GM12878 (cell line): ENCODE data around the gene NANOS2. TPM values are rescaled to one million over a fixed set of nuclear protein-coding genes. Genes with fewer than 3 reads are reported as not detected.

Source experiments
- ATAC-seq: fragments of 200-7000 bp; cut with Tn5 transposase; 3 replicates; pipeline ENCODE4 v1.9.1; 2020; ENCODE audit warnings: mild to moderate bottlenecking, moderate library complexity
- BruUV-seq: library from RNA; stranded (reverse); fragments of 400-500 nt; replicated peaks from 2 replicates; lab custom pipeline; 2021; lab: Mats Ljungman, UMichigan
- CTCF ChIA-PET: fragments of 300-600 bp; sonication (Branson Sonifier 250); formaldehyde crosslinking; extraction: SDS; loops from one replicate; lab custom pipeline; 2021; ENCODE audit warnings: inconsistent platforms; lab: Yijun Ruan, JAX
- POLR2A ChIA-PET: fragments of 350-600 bp; formaldehyde crosslinking; extraction: SDS; loops from one replicate; lab custom pipeline; 2021; ENCODE audit warnings: inconsistent platforms; lab: Charles Lee
- RAD21 ChIA-PET: fragments of 300-600 bp; sonication (Branson Sonifier 250); formaldehyde crosslinking; loops from one replicate; lab custom pipeline; 2023; ENCODE audit warnings: antibody characterized with exemption; ENCODE audit not compliant: unreplicated experiment; lab: Charles Lee
- SMC1A ChIA-PET: fragments of 300-600 bp; sonication (Branson Sonifier 250); formaldehyde crosslinking; loops from one replicate; lab custom pipeline; 2023; ENCODE audit not compliant: unreplicated experiment, uncharacterized antibody; lab: Charles Lee
- DNase-seq: peaks from one replicate; pipeline ENCODE4 v3.0.0-alpha.2; 2011; ENCODE audit warnings: low read depth, low spot score
- FAIRE-seq: peaks from 3 replicates; lab custom pipeline; 2011; peaks lifted over from hg19 to GRCh38; lab: Jason Lieb, UNC
- H2AFZ ChIP-seq: 2 replicates; pipeline ENCODE4 v1.6.0; 2011; ENCODE audit warnings: low read depth, low read length, control low read depth; ENCODE audit not compliant: control insufficient read depth
- H3K27ac ChIP-seq: 2 replicates; pipeline ENCODE4 v1.5.1; 2011; ENCODE audit warnings: control low read depth; ENCODE audit not compliant: control insufficient read depth, insufficient read depth
- H3K27me3 ChIP-seq, 2 experiments: replicated peaks in 1 of 2; 2 replicates each; pipeline versions ENCODE4 v1.6.0 to v1.6.1; 2011; ENCODE audit warnings: low read length in 1 of 2; ENCODE audit not compliant: control insufficient read depth in 2 of 2, insufficient read depth in 2 of 2
- H3K36me3 ChIP-seq, 2 experiments: 2 replicates each; pipeline ENCODE4 v1.5.1; 2011; ENCODE audit warnings: low read length in 1 of 2; ENCODE audit not compliant: control insufficient read depth in 2 of 2, insufficient read depth in 2 of 2
- H3K4me1 ChIP-seq: 2 replicates; pipeline ENCODE4 v1.6.1; 2011; ENCODE audit warnings: mild to moderate bottlenecking, low read length, moderate library complexity, mixed read lengths; ENCODE audit not compliant: control insufficient read depth, insufficient read depth
- H3K4me2 ChIP-seq: 2 replicates; pipeline ENCODE4 v1.6.0; 2011; ENCODE audit warnings: control low read depth; ENCODE audit not compliant: control insufficient read depth, insufficient read depth
- H3K4me3 ChIP-seq: fragments of 200-600 bp; sonication (generic); 2 replicates; pipeline ENCODE4 v1.5.1; 2016
- H3K79me2 ChIP-seq: 2 replicates; pipeline ENCODE4 v1.6.0; 2011; ENCODE audit warnings: low read length; ENCODE audit not compliant: control insufficient read depth, insufficient read depth
- H3K9ac ChIP-seq: 2 replicates; pipeline ENCODE4 v1.8.0; 2011; ENCODE audit warnings: low read length, control low read depth, mixed read lengths; ENCODE audit not compliant: control insufficient read depth, insufficient read depth
- H3K9me3 ChIP-seq: replicated peaks from 3 replicates; pipeline ENCODE4 v1.5.1; 2011; ENCODE audit warnings: mild to moderate bottlenecking, low read length; ENCODE audit not compliant: control insufficient read depth, insufficient read depth
- H4K20me1 ChIP-seq: 2 replicates; pipeline ENCODE4 v1.6.0; 2011; ENCODE audit not compliant: control insufficient read depth, insufficient read depth
- BMI1 ChIP-seq: fragments of 450-650 bp; IDR thresholded peaks from 2 replicates; pipeline ENCODE4 v1.6.1; 2016; ENCODE audit warnings: mild to moderate bottlenecking, moderate library complexity, borderline replicate concordance
- CBX5 ChIP-seq: sonication (generic); IDR thresholded peaks from 2 replicates; pipeline ENCODE4 v1.6.1; 2016; ENCODE audit warnings: low read depth, moderate library complexity, mild to moderate bottlenecking, inconsistent platforms
- CREB1 ChIP-seq: IDR thresholded peaks from 2 replicates; pipeline ENCODE4 v1.6.1; 2012; ENCODE audit warnings: low read depth, mild to moderate bottlenecking, inconsistent platforms
- GABPA ChIP-seq: IDR thresholded peaks from 2 replicates; pipeline ENCODE4 v1.6.1; 2014; ENCODE audit warnings: antibody characterized with exemption, low read depth, mild to moderate bottlenecking, inconsistent platforms
- HDAC6 ChIP-seq: fragments of 200-600 bp; sonication (generic); IDR thresholded peaks from one replicate; pipeline ENCODE4 v1.8.0; 2017; ENCODE audit warnings: antibody characterized with exemption; ENCODE audit not compliant: unreplicated experiment
- JUND ChIP-seq: IDR thresholded peaks from 2 replicates; pipeline ENCODE4 v1.6.1; 2012; ENCODE audit warnings: low read depth, mild to moderate bottlenecking, low read length, improper control_type of control experiment, moderate library complexity
- PKNOX1 ChIP-seq: fragments of 450-650 bp; IDR thresholded peaks from 2 replicates; pipeline ENCODE4 v1.6.1; 2016; ENCODE audit warnings: mild to moderate bottlenecking
- POU2F2 ChIP-seq: IDR thresholded peaks from 3 replicates; pipeline ENCODE4 v1.6.1; 2011; ENCODE audit warnings: low read depth, mild to moderate bottlenecking, low read length, borderline replicate concordance
- WRNIP1 ChIP-seq: IDR thresholded peaks from 2 replicates; pipeline ENCODE4 v1.6.1; 2011; ENCODE audit warnings: low read depth, low read length, improper control_type of control experiment, borderline replicate concordance
- YY1 ChIP-seq: IDR thresholded peaks from 2 replicates; pipeline ENCODE4 v1.6.1; 2011; ENCODE audit warnings: low read depth, mild to moderate bottlenecking, low read length
- ZBTB40 ChIP-seq: fragments of 450-650 bp; IDR thresholded peaks from 2 replicates; pipeline ENCODE4 v1.6.1; 2016; ENCODE audit warnings: mild to moderate bottlenecking, moderate library complexity, borderline replicate concordance
- WGBS: methylation state at CpG from one replicate; pipeline ENCODE4 v1.1.6; 2016; ENCODE audit warnings: low lambda C conversion rate; ENCODE audit not compliant: insufficient replicate concordance, insufficient coverage; ENCODE audit errors: missing lambda C conversion rate; 5-methylcytosine and 5-hydroxymethylcytosine counted together
- in situ Hi-C: fragments of 300-500 bp; cut with MboI; formaldehyde crosslinking; loops from 9 replicates; pipeline ENCODE4 v1.14.3; 2018; ENCODE audit warnings: mixed read lengths
- intact Hi-C: fragments of 100-400 bp; cut with micrococcal nuclease; formaldehyde crosslinking; loops from one replicate; pipeline ENCODE4 v1.14.2; 2022; ENCODE audit not compliant: unreplicated experiment
- polyA plus RNA-seq, 11 experiments: library from polyadenylated mRNA; depleted of rRNA in 4 of 11; unstranded in 6 of 11; stranded (reverse) in 5 of 11; fragments of >200 nt; fragmentation: Nextera tagmentation in 4 of 11; fragmentation: Illumina TruSeq in 1 of 11; extraction: Ambion mirVana in 4 of 11; extraction: Trizol in 1 of 11; gene quantifications; 1 replicate in 1 of 11; 2 replicates in 10 of 11; pipeline versions ENCODE4 v1.2.1 to v1.2.3, GENCODE V29; 2011 to 2016; ENCODE audit warnings: inconsistent platforms in 2 of 11, missing spikeins in 2 of 11, low read depth in 1 of 11
- total RNA-seq, 4 experiments: library from RNA; depleted of rRNA in 3 of 4; stranded (reverse); fragments of >200 nt in 3 of 4; fragmentation: Illumina TruSeq in 1 of 4; extraction: Trizol in 1 of 4; gene quantifications; 2 replicates each; pipeline versions ENCODE4 v1.2.1 to v1.2.3, GENCODE V29; 2013 to 2021
- TF ChIP-seq, protein P1 (sequence below): IDR thresholded peaks from 2 replicates; pipeline ENCODE4 v1.6.1; 2012; ENCODE audit warnings: mild to moderate bottlenecking, low read depth, low read length

NANOS2 gene
- total and polyA plus RNA-seq, 10 of the 15 experiments (the other 5 are each of a cell fraction or from before 2014, with no cell fraction given) = not detected

- no peak overlapping the region for H3K27ac ChIP-seq
- ChIA-PET SMC1A (no interaction called here), POLR2A (interaction anchor here (0.6 kb wide), 1 partner anchor 8 kb away, joined by 3 read pairs; no protein-coding TSS in a partner anchor), CTCF (interaction anchor here (0.9 kb wide), 1 partner anchor 75 kb away, joined by 4 read pairs; no protein-coding TSS in a partner anchor), RAD21 (no interaction called here)
- H3K79me2 ChIP-seq = no peaks in the 10 kb centered on the region
- WGBS = 18% methylated on average over 43 of the region's 43 CpGs
- peak; percentile 62 for FAIRE-seq
- peak; percentile 21; the same call in 2 of the 3 replicates for ATAC-seq
- DNase-seq = no peak
- intact Hi-C loops = no loop called here
- peaks cover 3% of the 10 kb centered on the region; the same call in 2 of the 3 replicates for H3K9me3 ChIP-seq
- no peaks in the 10 kb centered on the region for H3K27me3 ChIP-seq
- H3K4me3 ChIP-seq = 0 out of 2 replicates have a peak overlapping the region, but pooled peaks have one; percentile 25
- no peaks in the 10 kb centered on the region for H3K36me3 ChIP-seq
- peaks cover 5% of the 10 kb centered on the region for H3K4me1 ChIP-seq
- H2AFZ ChIP-seq = peak overlapping the region; percentile 84
- no TSS peak for BruUV-seq
- peak overlapping the region; percentile 66 for H3K4me2 ChIP-seq
- H4K20me1 ChIP-seq = no peaks in the 10 kb centered on the region
- H3K9ac ChIP-seq = no peak overlapping the region
- TF ChIP-seq HDAC6 (no peak), CREB1 (peak; percentile 28; the same call in 1 of the 2 replicates), YY1 (peak; percentile 71; the same call in 1 of the 2 replicates), PKNOX1 (peak; percentile 7; the same call in 1 of the 2 replicates), GABPA (peak; percentile 85), POU2F2 (no peak), BMI1 (peak; percentile 71), JUND (no peak), CBX5 (0 out of 2 replicates have a peak, but pooled peaks have one; percentile 33), ZBTB40 (peak; percentile 73), WRNIP1 (no peak)
- TF ChIP-seq, protein P1, sequence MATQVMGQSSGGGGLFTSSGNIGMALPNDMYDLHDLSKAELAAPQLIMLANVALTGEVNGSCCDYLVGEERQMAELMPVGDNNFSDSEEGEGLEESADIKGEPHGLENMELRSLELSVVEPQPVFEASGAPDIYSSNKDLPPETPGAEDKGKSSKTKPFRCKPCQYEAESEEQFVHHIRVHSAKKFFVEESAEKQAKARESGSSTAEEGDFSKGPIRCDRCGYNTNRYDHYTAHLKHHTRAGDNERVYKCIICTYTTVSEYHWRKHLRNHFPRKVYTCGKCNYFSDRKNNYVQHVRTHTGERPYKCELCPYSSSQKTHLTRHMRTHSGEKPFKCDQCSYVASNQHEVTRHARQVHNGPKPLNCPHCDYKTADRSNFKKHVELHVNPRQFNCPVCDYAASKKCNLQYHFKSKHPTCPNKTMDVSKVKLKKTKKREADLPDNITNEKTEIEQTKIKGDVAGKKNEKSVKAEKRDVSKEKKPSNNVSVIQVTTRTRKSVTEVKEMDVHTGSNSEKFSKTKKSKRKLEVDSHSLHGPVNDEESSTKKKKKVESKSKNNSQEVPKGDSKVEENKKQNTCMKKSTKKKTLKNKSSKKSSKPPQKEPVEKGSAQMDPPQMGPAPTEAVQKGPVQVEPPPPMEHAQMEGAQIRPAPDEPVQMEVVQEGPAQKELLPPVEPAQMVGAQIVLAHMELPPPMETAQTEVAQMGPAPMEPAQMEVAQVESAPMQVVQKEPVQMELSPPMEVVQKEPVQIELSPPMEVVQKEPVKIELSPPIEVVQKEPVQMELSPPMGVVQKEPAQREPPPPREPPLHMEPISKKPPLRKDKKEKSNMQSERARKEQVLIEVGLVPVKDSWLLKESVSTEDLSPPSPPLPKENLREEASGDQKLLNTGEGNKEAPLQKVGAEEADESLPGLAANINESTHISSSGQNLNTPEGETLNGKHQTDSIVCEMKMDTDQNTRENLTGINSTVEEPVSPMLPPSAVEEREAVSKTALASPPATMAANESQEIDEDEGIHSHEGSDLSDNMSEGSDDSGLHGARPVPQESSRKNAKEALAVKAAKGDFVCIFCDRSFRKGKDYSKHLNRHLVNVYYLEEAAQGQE = peak; percentile 93
- TF ChIP-seq, all 136 proteins: peak for 8
- in situ Hi-C loops = no loop called here
These were observed 38.3 kb upstream of the NANOS2 start for GRCh38 chr19:45952686-45953505.
